GOT3 (cell line): ENCODE data around the gene SSR2.
"Not testable (repeated sequence)": the region's sequence is repeated elsewhere in the genome, so short reads cannot be mapped to it uniquely, and the experiment has no call there.

Source experiments
- DNase-seq: peaks from one replicate; lab custom pipeline; 2025; ENCODE audit warnings: mixed read lengths; lab: John Stamatoyannopoulos, UW

SSR2 gene

DNA sequence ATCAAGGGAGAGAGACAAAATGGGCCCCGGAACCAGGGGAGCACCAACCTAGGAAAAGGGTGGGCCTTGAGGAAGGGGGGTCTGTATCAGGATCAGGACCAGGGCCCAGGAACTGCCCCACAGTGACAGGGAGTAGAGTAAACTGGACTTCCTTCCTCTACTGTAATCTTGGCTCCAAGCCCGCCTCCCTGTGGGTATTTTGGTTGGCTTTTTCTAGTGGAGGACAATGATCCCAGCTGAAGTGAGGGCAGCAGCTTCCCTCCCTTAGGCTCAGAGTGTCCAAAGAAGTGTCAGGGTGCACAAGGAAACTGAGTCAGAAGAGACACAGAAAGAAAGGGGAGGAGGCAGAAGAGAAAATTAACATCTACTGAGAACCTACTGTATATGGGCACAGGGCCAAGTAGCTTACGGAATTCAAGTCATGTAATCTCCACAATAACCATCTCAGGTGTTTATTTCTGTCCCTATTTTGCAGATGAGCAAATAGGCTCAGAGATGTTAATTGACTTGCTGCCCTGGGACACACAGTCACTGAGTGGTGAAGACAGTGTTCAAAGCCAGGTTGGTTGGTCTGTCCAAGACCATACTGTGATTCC, 28.0 kb upstream of the SSR2 start:
- no peak for DNase-seq

- DNase-seq = no peak
These were observed 24.3 kb upstream of the SSR2 start for GRCh38 chr1:156045076-156045475.

DNA sequence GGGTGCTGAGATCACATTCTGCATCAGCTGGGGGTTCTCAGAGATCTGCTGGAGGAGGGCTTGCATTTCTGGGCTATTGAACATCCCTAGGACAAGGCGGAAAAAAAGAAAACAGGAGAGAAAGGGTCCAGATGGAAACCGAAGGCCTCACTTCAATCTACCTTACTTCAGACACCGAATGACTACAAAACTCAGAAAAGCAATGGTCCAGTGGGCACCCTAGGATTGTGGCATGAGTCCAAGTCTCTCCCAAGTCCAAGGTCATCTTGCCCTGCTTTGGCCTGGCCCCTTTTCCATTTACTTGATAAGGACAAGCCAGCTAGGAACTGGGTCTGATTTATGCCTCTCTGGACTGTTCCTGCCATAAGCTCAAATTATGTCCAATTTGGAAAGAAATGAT, 22.1 kb upstream of the SSR2 start:
- DNase-seq = no peak

DNA sequence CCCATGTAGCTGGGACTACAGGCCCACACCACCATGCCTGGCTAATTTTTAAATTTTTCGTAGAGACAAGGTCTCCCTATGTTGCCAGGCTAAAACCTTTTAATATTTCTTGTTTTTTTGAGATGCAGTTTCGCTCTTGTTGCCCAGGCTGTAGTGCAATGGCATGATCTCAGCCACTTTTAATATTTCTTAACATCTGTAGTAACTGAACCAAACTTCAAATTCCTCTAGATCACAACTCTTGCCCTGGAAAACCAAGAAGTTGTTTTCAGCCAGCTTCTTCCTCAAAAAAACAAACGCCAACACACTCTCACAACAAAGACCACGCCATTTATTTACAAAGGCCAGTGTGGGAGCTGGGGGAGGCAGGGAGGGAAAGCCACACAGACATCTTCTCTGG, 14.2 kb upstream of the SSR2 start:
- not testable (repeated sequence) for DNase-seq

DNA sequence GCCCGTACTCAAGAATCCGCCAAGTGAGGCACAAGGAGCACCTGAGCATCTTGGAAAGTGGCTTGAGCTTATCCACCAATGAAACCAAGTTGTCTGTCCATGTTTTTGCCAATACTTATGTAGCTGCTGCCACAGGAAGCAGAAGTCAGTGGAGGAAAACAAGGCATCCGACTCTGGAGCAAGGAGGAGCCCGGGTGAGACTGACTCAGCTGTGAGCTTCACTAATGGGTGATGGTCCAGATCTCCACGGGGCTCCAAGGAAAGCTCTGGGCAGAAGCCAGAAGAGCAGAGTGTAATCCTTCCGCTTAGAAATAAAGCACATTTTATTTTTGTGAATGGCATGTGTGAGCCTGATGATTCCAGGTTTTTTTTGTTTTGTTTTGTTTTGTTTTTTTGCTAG, 12.3 kb upstream of the SSR2 start:
- no peak for DNase-seq

DNA sequence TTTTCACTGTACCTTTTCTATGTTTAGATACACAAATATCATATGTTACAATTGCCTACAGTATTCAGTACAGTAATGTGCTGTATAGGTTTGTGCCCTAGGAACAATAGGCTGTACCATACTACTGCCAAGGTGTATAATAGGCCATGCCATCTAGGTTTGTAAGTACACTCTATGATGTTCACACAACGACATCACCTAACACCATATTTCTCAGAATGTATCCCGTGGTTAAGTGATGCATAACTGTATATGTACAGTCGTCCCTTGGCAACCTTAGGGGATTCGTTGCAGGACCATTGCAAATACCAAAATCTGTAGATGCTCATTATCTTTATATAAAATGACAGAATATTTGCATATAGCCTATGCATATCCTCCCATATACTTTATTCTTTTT, 5.8 kb upstream of the SSR2 start:
- DNase-seq = no peak

GRCh38 chr1:156025876-156026275, 5.1 kb upstream of the SSR2 start:
- no peak for DNase-seq

DNA sequence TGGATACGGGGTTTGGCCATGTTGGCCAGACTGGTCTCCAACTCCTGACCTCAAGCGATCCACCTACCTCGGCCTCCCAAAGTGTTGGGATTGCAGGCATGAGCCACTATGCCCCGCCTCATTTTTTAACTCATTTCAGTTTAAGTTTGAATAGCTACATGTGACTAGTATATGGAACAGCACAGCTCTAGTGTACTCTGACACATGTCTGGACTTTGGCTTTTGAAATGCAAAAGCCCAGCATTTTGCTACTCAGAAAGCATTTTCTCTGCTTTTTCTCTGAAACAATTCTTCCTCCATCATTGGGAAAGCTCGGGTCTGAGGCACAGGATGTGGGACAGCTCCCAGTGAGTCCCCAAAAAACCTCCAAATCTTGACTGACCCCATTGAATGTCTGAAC, 4.0 kb upstream of the SSR2 start:
- no peak for DNase-seq

- DNase-seq = no peak
These were observed 1.2 kb upstream of the SSR2 start for GRCh38 chr1:156021954-156022353.

GRCh38 chr1:156021093-156021428, 310 bp upstream of the SSR2 start:
- DNase-seq = no peak

GRCh38 chr1:156019946-156020292, 832 bp downstream of the SSR2 start:
- DNase-seq = no peak

DNA sequence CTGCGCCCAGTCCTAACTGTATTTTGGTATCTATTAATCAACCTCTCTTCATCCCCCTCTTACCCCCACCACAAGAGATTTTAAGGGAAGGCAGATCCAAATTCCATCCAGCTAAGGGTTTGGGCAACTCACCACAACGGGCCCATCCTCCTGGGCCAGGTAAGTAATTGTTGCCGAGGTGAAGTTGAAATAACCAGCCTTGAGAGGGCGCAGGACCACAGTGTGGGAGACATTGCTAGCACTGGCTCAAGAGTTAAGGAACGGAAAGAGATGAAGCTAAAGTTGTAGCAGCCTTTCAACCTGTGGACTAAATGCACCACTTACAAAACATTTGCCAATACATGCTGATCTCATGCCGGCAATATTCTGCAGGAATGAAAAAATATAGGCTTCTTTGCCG, 5.9 kb downstream of the SSR2 start:
- DNase-seq = no peak

DNA sequence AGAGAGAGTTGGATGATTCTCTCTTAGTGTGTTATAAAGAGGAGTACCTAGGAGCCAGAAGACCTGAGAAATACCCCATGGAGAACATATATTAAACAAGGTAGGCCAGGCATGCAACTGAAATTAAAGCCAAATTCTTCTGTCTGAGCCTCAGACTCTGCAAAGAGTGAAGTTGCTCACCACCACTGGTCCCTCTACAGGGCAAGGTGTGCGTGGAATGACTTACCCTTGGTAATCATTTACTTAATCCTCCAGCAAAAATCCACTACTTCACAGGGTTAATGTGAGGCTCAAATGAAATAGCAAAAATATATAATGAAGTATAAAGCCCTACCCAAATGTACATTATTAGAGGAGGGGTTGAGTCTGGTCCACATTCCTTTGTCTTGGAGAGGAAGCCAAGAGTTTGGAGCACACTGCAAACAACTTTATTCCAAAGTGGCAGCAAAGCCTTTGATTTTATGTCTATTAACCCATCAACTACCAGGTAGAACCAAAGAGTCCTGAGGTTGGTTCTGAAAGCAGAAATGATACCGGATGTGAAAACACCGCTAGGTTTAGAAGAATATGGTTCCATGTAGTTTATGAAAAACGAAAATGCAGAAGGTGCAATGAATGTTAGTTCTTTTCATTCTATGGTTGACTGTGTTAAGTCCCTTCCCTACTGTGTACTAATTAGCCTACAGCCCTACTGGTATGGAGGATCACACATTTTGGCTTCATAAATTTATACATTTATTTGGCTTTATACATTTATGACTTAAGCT, 8.5 kb downstream of the SSR2 start:
- DNase-seq = no peak

- no peak for DNase-seq
These were observed 11.3 kb downstream of the SSR2 start for GRCh38 chr1:156009404-156009803.

DNA sequence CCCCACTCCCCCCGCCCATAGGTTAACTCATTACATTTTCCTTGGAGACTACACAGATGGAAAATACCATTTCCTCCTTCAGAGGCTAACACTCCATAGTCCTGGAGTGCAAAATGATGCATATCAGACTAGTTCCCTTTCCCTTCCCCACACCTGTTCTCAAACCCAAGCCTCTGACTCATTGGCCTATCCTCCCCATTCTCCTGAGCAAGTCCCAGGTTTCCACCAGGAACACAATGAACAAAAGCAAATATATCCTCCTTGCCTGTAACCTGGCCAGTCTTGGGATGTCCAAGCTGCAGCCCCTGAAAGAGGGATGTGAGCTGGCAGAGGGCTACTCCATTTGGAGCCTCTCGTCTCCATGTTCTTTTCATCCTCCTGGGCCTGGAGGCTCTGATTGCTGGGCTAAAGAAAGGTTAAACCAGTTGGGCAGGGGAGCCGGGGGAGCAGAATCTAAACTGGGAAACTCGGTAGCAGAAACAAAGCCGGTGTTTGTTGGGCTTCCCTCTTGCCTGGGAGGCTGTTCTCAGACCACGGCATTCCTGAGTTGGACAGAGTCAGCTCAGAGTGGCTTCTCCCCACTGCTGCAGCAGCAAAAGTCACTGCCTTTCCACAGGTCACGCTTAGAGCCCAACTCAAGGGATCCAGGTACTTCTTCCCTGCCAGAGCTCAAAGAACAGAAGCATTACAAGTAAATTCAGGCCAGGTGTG, 13.9 kb downstream of the SSR2 start:
- no peak for DNase-seq

DNA sequence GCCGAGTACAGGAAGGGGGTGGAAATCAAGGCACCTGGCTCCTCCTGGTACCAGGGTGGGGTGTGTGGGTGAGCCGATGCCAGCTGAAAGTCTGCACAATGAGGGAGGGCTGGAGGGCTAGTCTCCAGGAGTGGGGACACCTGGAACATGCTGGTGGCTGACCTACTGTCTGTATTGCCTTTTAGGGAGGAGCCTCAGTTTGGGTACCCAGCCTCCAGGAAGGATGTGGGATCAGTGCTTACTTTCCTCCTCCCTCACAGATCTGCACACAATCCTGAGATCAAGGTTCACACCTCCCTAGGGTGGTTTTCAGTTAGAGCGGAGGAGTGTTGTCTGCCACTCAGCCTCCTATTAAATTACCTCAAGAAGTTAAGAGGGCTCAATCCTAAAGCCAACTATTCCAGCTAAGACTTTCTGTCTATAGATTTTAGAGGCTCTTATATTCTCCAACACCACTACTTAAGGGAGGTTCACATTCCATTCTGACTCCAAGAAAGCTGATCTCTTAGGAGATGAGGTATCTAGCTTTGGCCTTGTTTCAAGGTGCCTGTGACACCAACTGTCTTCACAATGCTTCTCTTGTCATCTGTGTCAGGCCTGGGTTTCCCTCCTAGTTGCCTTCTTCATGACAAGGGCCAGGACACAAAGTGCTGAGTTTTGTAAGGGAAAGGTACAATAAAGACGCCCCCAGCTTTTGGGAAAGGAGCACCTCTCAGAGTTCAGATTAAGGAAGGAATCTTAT, 15.7 kb downstream of the SSR2 start:
- no peak for DNase-seq

DNA sequence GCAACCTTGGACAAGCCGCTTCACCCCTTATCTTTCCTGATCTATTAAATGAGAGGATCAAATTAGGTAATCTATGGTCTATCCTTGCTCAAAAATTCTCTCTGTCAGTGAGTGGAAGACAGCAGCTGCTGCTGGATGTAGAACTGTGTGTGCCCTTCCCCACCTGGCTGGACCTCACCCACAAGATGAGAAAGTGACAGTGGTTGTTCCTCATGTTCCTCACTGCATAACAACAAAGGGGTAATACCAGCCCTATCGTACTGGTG, 16.9 kb downstream of the SSR2 start:
- no peak for DNase-seq

DNA sequence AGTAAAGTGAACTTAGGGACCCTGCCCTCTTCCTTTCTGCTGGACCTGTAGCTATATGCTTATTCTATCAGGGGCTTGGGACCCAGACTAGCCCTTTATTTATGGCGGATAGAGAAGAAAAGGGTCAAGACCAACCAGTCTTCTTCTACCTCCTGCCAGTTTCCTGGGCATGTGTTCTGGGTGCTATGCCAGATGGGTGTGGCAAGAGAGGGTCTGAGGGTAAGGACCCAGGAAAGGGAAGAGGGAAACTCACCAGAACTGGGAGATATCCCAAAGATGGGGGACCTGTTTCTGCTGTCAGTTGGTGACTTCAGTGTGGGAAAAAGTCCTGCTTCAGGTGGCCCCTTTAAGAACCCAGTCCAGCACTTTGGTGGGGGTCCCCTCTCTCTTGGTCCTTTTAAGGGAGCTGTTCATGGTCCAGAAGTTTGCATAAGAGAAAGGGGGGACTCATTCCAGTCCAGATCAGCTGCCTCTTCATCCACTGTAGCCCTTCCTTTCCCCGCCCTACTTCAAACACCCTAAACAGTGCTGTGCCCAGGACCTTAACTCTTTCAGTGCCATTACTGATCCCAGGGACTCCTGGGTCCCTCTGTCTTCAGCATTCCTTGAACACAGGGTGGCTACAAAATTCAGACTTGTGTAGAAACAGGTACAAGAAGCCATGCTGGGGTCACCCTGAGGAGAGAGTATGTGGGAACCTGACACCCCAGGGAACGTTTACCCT, 18.4 kb downstream of the SSR2 start:
- no peak for DNase-seq

DNA sequence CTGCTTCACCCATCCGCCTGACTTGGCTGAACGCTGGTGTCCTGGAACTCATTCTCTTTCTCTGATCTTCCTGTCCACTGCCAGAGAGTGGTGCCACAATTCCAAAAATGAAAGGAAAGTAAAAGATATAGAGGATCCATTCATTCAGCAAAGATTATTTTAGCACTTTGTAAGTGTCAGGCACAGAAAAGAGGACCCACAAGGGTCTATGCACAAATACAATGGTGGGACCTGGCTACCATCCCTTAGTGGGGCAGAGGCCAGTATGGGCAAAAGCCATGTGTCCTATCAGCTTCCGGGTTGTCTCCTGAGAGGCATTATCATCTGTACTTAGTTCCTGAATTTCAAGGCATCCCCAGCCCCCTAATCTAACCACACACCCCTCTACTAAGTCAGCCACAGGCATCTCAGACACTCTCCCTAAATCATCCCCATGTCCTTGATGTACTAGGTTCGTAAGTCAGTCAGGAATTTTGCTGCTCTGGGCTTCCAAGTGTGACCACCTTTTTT, 19.0 kb downstream of the SSR2 start:
- DNase-seq = no peak

DNA sequence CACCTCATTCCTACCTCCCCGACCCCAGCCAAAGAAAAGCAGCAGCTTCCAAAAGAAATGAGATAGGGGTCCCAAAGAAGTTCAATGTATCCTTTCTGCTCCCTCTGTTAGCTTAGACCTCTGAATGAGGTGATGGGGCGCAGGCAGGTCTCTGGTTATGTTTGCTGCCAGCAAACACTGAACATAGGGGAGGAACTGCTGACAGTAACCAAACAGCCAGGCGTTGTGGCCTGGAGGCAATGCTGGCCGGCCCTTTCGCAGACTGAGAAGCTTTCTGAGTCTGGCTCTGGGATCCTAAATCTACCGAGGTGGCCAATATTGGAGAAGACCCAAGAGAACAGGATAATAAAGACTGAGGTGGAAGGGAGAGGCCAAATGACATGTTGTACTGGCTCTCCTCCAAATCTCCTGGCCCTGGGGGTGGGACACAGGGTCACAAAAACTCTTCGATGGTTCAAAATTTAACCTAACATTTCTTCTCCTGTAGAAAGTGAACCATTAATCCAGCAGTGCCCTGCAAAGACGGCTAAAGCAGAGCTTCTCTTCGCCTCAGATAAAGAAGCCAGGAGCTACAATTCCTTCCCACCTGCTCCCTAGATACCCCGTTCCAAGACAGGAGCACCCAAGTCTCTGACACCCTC, 19.6 kb downstream of the SSR2 start:
- no peak for DNase-seq

- no peak for DNase-seq
These were observed 20.8 kb downstream of the SSR2 start for GRCh38 chr1:155999964-156000363.

GRCh38 chr1:155996166-155996565, 24.6 kb downstream of the SSR2 start:
- no peak for DNase-seq
